H1 (cell line): ENCODE data around the gene CERKL. TPM values are rescaled to one million over a fixed set of nuclear protein-coding genes. Genes with fewer than 3 reads are reported as not detected.

Experiments
- CTCF ChIA-PET: fragments of 300-600 bp; sonication (Branson Sonifier 250); formaldehyde crosslinking; loops from one replicate; lab custom pipeline; 2021; ENCODE audit not compliant: partially characterized antibody; lab: Charles Lee
- POLR2A ChIA-PET: fragments of 300-600 bp; sonication (Branson Sonifier 250); formaldehyde crosslinking; loops from one replicate; lab custom pipeline; 2021; ENCODE audit warnings: inconsistent platforms; ENCODE audit not compliant: partially characterized antibody; lab: Charles Lee
- DNase-seq, 2 experiments: peaks; one replicate each; pipeline versions ENCODE4 v3.0.0 to v3.0.0-alpha.2; 2010 to 2022; ENCODE audit warnings: low spot score in 2 of 2, low read depth in 1 of 2, mixed read lengths in 1 of 2
- FAIRE-seq: peaks from 2 replicates; lab custom pipeline; 2011; peaks lifted over from hg19 to GRCh38; lab: Jason Lieb, UNC
- H2AFZ ChIP-seq: 2 replicates; pipeline ENCODE4 v1.8.1; 2012; ENCODE audit warnings: low read length, inconsistent platforms
- H2AK5ac ChIP-seq: 2 replicates; pipeline ENCODE4 v1.6.1; 2013; ENCODE audit warnings: low read depth, low read length
- H2BK120ac ChIP-seq: replicated peaks from 2 replicates; pipeline ENCODE3; 2013; ENCODE audit warnings: low read depth, low read length, inconsistent platforms
- H2BK12ac ChIP-seq: 2 replicates; pipeline ENCODE4 v1.6.1; 2013; ENCODE audit warnings: low read depth, low read length
- H2BK15ac ChIP-seq: 2 replicates; pipeline ENCODE4 v1.6.1; 2013; ENCODE audit warnings: low read length
- H2BK20ac ChIP-seq: 2 replicates; pipeline ENCODE4 v1.6.1; 2013; ENCODE audit warnings: low read length
- H2BK5ac ChIP-seq: 2 replicates; pipeline ENCODE4 v1.6.1; 2013; ENCODE audit warnings: low read depth, low read length
- H3K14ac ChIP-seq: 2 replicates; pipeline ENCODE4 v1.6.1; 2013; ENCODE audit warnings: inconsistent platforms; ENCODE audit not compliant: insufficient read length
- H3K18ac ChIP-seq: 2 replicates; pipeline ENCODE4 v1.6.1; 2013; ENCODE audit warnings: low read length; ENCODE audit errors: extremely low read depth
- H3K23ac ChIP-seq: 2 replicates; pipeline ENCODE4 v1.6.1; 2013; ENCODE audit warnings: inconsistent platforms; ENCODE audit not compliant: insufficient read length
- H3K23me2 ChIP-seq: 2 replicates; pipeline ENCODE4 v1.6.1; 2013; ENCODE audit warnings: low read depth, low read length
- H3K27ac ChIP-seq: 2 replicates; pipeline ENCODE4 v1.6.1; 2011; ENCODE audit warnings: low read depth, low read length, inconsistent platforms
- H3K27me3 ChIP-seq, 4 experiments: replicated peaks in 1 of 4; 1 replicate in 1 of 4; 2 replicates in 3 of 4; pipeline versions ENCODE4 v1.6.1 to v1.8.1; 2011 to 2013; ENCODE audit warnings: low read length in 3 of 4, mild to moderate bottlenecking in 3 of 4, inconsistent platforms in 2 of 4, mixed read lengths in 2 of 4, moderate library complexity in 1 of 4; ENCODE audit not compliant: control insufficient read depth in 3 of 4, insufficient read depth in 3 of 4; ENCODE audit errors: extremely low read depth in 1 of 4
- H3K36me3 ChIP-seq, 4 experiments: 2 replicates each; pipeline versions ENCODE4 v1.6.1 to v1.8.1; 2011 to 2013; ENCODE audit warnings: mild to moderate bottlenecking in 4 of 4, low read length in 3 of 4, moderate library complexity in 2 of 4, control low read depth in 1 of 4, inconsistent platforms in 1 of 4; ENCODE audit not compliant: insufficient read depth in 4 of 4, control insufficient read depth in 2 of 4
- H3K4ac ChIP-seq: replicated peaks from 2 replicates; pipeline ENCODE3; 2013; ENCODE audit warnings: low read length, low read depth, mixed read lengths, inconsistent platforms; ENCODE audit not compliant: insufficient read length
- H3K4me1 ChIP-seq, 4 experiments: replicated peaks in 1 of 4; 1 replicate in 1 of 4; 2 replicates in 3 of 4; pipeline versions ENCODE4 v1.6.1 to v1.8.1; 2011 to 2013; ENCODE audit warnings: low read length in 3 of 4, inconsistent platforms in 2 of 4, mixed read lengths in 1 of 4; ENCODE audit not compliant: insufficient read depth in 4 of 4, control insufficient read depth in 3 of 4
- H3K4me2 ChIP-seq, 2 experiments: 2 replicates each; pipeline versions ENCODE4 v1.6.1 to v1.8.1; 2011 to 2013; ENCODE audit warnings: low read depth in 2 of 2, low read length in 2 of 2, control low read depth in 1 of 2, inconsistent platforms in 1 of 2, mild to moderate bottlenecking in 1 of 2; ENCODE audit not compliant: insufficient read depth in 1 of 2
- H3K4me3 ChIP-seq, 4 experiments: fragments of 200-600, 300-600 bp in 1 of 4; sonication (generic), shearing (Covaris generic), sonication (Bioruptor Twin) in 1 of 4; 2 replicates each; pipeline versions ENCODE4 v1.5.1 to v1.8.1; 2011 to 2016; ENCODE audit warnings: low read length in 4 of 4, low read depth in 3 of 4, control low read depth in 2 of 4, inconsistent platforms in 2 of 4, mild to moderate bottlenecking in 2 of 4, mixed read lengths in 1 of 4, moderate library complexity in 1 of 4; ENCODE audit not compliant: insufficient read depth in 2 of 4; ENCODE audit errors: extremely low read depth in 1 of 4
- H3K56ac ChIP-seq: replicated peaks from 2 replicates; pipeline ENCODE3; 2013; ENCODE audit warnings: low read depth, mild to moderate bottlenecking, mixed read lengths, low read length, inconsistent platforms; ENCODE audit not compliant: insufficient read length
- H3K79me1 ChIP-seq: 2 replicates; pipeline ENCODE4 v1.6.1; 2013; ENCODE audit warnings: low read depth, low read length, control low read depth
- H3K79me2 ChIP-seq, 2 experiments: 2 replicates each; pipeline versions ENCODE4 v1.6.1 to v1.8.1; 2012 to 2013; ENCODE audit warnings: low read length in 2 of 2, mild to moderate bottlenecking in 2 of 2, inconsistent platforms in 1 of 2; ENCODE audit not compliant: insufficient read depth in 2 of 2, control insufficient read depth in 1 of 2
- H3K9ac ChIP-seq, 4 experiments: replicated peaks in 1 of 4; 1 replicate in 1 of 4; 2 replicates in 3 of 4; pipeline versions ENCODE4 v1.6.1 to v1.8.1; 2011 to 2013; ENCODE audit warnings: low read depth in 3 of 4, low read length in 3 of 4, control low read depth in 2 of 4, mild to moderate bottlenecking in 2 of 4, moderate library complexity in 2 of 4, inconsistent platforms in 1 of 4; ENCODE audit errors: extremely low read depth in 1 of 4
- H3K9me3 ChIP-seq, 2 experiments: 2 replicates each; pipeline versions ENCODE4 v1.6.1 to v1.8.1; 2012 to 2013; ENCODE audit warnings: mild to moderate bottlenecking in 2 of 2, moderate library complexity in 2 of 2, control low read depth in 1 of 2, inconsistent platforms in 1 of 2, low read depth in 1 of 2, low read length in 1 of 2, mixed read lengths in 1 of 2; ENCODE audit not compliant: insufficient read depth in 2 of 2
- H4K20me1 ChIP-seq, 2 experiments: replicated peaks in 1 of 2; 2 replicates each; pipeline versions ENCODE3 to v1.8.1; 2011 to 2013; ENCODE audit warnings: inconsistent platforms in 2 of 2, low read length in 2 of 2, mild to moderate bottlenecking in 1 of 2; ENCODE audit not compliant: insufficient read depth in 2 of 2, control insufficient read depth in 1 of 2
- H4K5ac ChIP-seq: 2 replicates; pipeline ENCODE4 v1.6.1; 2013; ENCODE audit warnings: low read length, low read depth, mixed read lengths, inconsistent platforms; ENCODE audit not compliant: insufficient read length
- H4K8ac ChIP-seq: 2 replicates; pipeline ENCODE4 v1.8.0; 2013; ENCODE audit warnings: mild to moderate bottlenecking, moderate library complexity, low read length, inconsistent platforms; ENCODE audit not compliant: insufficient read depth; ENCODE audit errors: extremely low read depth
- H4K91ac ChIP-seq: replicated peaks from 2 replicates; pipeline ENCODE3; 2013; ENCODE audit warnings: low read length, mixed read lengths, inconsistent platforms; ENCODE audit not compliant: insufficient read length
- CEBPB ChIP-seq: IDR thresholded peaks from 2 replicates; pipeline ENCODE4 v1.6.1; 2012; ENCODE audit warnings: low read depth, low read length
- CHD2 ChIP-seq: IDR thresholded peaks from 2 replicates; pipeline ENCODE4 v1.6.1; 2012; ENCODE audit warnings: low read length, improper control_type of control experiment
- JUN ChIP-seq: IDR thresholded peaks from 2 replicates; pipeline ENCODE4 v1.6.1; 2011; ENCODE audit warnings: low read depth, mild to moderate bottlenecking, improper control_type of control experiment, low read length
- KDM1A ChIP-seq: fragments of 200-600, 300-600 bp; sonication (generic); IDR thresholded peaks from 2 replicates; pipeline ENCODE4 v1.7.1; 2016; ENCODE audit warnings: mild to moderate bottlenecking, low read length, borderline replicate concordance
- MAFK ChIP-seq: IDR thresholded peaks from 2 replicates; pipeline ENCODE4 v1.6.1; 2012; ENCODE audit warnings: low read depth, mild to moderate bottlenecking, improper control_type of control experiment, low read length
- RBBP5 ChIP-seq: IDR thresholded peaks from 2 replicates; pipeline ENCODE4 v1.7.1; 2012; ENCODE audit warnings: low read depth, mild to moderate bottlenecking, inconsistent platforms, low read length, moderate library complexity, borderline replicate concordance
- SIRT6 ChIP-seq: IDR thresholded peaks from one replicate; pipeline ENCODE4 v1.7.1; 2012; ENCODE audit warnings: low read length, inconsistent platforms
- TAF1 ChIP-seq: IDR thresholded peaks from 2 replicates; pipeline ENCODE4 v1.6.1; 2011; ENCODE audit warnings: mild to moderate bottlenecking, low read depth, low read length
- WGBS, 2 experiments: shearing (Covaris generic) in 1 of 2; methylation state at CpG; one replicate each; pipeline versions ENCODE4 v1.1.6 to v1.1.7; 2013 to 2015; ENCODE audit warnings: low lambda C conversion rate in 2 of 2, mixed read lengths in 2 of 2, inconsistent platforms in 1 of 2, low coverage in 1 of 2, missing lambda C conversion rate in 1 of 2; ENCODE audit not compliant: insufficient replicate concordance in 2 of 2, insufficient coverage in 1 of 2, insufficient read length in 1 of 2; ENCODE audit errors: extremely low coverage in 1 of 2, missing lambda C conversion rate in 1 of 2; 5-methylcytosine and 5-hydroxymethylcytosine counted together
- polyA plus RNA-seq, 7 experiments: library from polyadenylated mRNA; depleted of rRNA in 3 of 7; stranded (reverse) in 5 of 7; unstranded in 2 of 7; fragments of >200 nt in 5 of 7; fragments of 200-250 nt in 2 of 7; gene quantifications; 1 replicate in 5 of 7; 2 replicates in 1 of 7; 4 replicates in 1 of 7; pipeline versions ENCODE4 v1.2.1 to v1.2.3, GENCODE V29; 2011 to 2013; ENCODE audit warnings: missing spikeins in 2 of 7, mixed read lengths in 2 of 7
- total RNA-seq: library from RNA; stranded (reverse); fragmentation: NEBNext Ultra II Directional; extraction: Animal tissue kit (Norgen Biotek cat#: 25700); gene quantifications from 2 replicates; pipeline ENCODE4 v1.2.1, GENCODE V29; 2021

CERKL gene
- total and polyA plus RNA-seq, 2 of the 8 experiments (the other 6 are each of a cell fraction or from before 2014, with no cell fraction given): 0.05 TPM; not detected in 1

DNA sequence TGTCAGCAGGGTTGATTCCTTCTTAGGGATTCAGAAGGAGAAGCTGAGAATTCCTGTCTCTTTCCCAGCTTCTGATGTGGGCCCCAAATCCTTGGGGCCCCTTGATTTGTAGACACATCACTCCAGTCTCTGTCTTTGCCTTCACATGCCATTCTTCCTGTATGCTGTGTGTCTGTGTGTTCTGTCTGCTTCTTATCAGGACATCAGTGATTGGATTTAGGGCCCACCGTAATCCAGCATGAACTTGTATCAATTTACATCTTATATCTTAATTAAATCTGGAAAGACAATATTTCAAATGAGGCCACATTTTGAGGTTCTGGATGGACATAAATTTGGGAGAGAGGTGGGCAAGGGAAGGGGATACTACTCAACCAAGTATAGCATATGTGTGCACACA is 13.7 kb upstream of the CERKL start:
- Histone ChIP-seq H2BK20ac (no peak overlapping the region), H3K4me1 (peaks cover 1 to 5% (median 4%) of the 10 kb centered on the region in 4 experiments; a peak in 6 of 7 replicates), H3K27ac (no peak overlapping the region), H4K91ac (no peak overlapping the region), H2BK12ac (no peak overlapping the region), H3K79me2 (no peaks in the 10 kb centered on the region), H3K9me3 (peaks cover 5 to 7% of the 10 kb centered on the region in 2 experiments; a peak in 3 of 4 replicates), H3K27me3 (peaks cover 0 to 7% (median 3%) of the 10 kb centered on the region in 4 experiments; a peak in 3 of 7 replicates), H3K4me2 (no peak overlapping the region), H3K18ac (no peak overlapping the region), H3K23me2 (no peaks in the 10 kb centered on the region), H3K36me3 (no peaks in the 10 kb centered on the region; a peak in 1 of 8 replicates), H2BK120ac (no peak overlapping the region), H2BK15ac (no peak overlapping the region), H4K20me1 (peaks cover 0 to 2% of the 10 kb centered on the region in 2 experiments), H3K23ac (no peak overlapping the region), H2BK5ac (no peak overlapping the region), H3K4ac (no peak overlapping the region), H2AFZ (no peak overlapping the region), H3K9ac (no peak overlapping the region), H4K5ac (no peak overlapping the region), H3K14ac (no peak overlapping the region), H3K4me3 (no peak overlapping the region), H4K8ac (no peak overlapping the region), H2AK5ac (no peak overlapping the region), H3K56ac (no peak overlapping the region), H3K79me1 (no peaks in the 10 kb centered on the region)
- ChIA-PET CTCF (no interaction called here), POLR2A (no interaction called here)
- no peak for FAIRE-seq
- no peak for DNase-seq
- WGBS, 2 experiments: 100% methylated on average over 1 of the region's 1 CpG; no CpG with 5 or more reads in 1 of the 2 experiments
- TF ChIP-seq CHD2 (no peak), JUN (no peak), RBBP5 (no peak), CEBPB (no peak), SIRT6 (no peak), TAF1 (no peak), KDM1A (no peak), MAFK (no peak)
